Trophoblast cell (in vitro differentiated cells and primary cell): ENCODE measurements around the gene EGFL8.

Experiments used
- DNase-seq, 2 donors: peaks; one replicate each; pipeline ENCODE4 v3.0.0-alpha.2; 2016
- H2AFZ ChIP-seq: 2 replicates; pipeline ENCODE4 v1.6.1; 2013; ENCODE audit warnings: low read length, moderate library complexity, mild to moderate bottlenecking; ENCODE audit not compliant: insufficient read depth, poor library complexity
- H2AK5ac ChIP-seq: 2 replicates; pipeline ENCODE4 v1.6.1; 2013; ENCODE audit warnings: mild to moderate bottlenecking, low read length
- H2BK120ac ChIP-seq: 2 replicates; pipeline ENCODE4 v1.6.1; 2013; ENCODE audit warnings: low read length, mild to moderate bottlenecking, moderate library complexity; ENCODE audit not compliant: insufficient read depth, poor library complexity
- H2BK12ac ChIP-seq: 2 replicates; pipeline ENCODE4 v1.6.1; 2013; ENCODE audit warnings: mild to moderate bottlenecking, low read length, moderate library complexity
- H2BK5ac ChIP-seq: 2 replicates; pipeline ENCODE4 v1.6.1; 2013; ENCODE audit warnings: low read length, low read depth, moderate library complexity, mild to moderate bottlenecking; ENCODE audit not compliant: poor library complexity
- H3K14ac ChIP-seq: 2 replicates; pipeline ENCODE4 v1.6.1; 2013; ENCODE audit warnings: mild to moderate bottlenecking, low read length
- H3K18ac ChIP-seq: 2 replicates; pipeline ENCODE4 v1.6.1; 2013; ENCODE audit warnings: mild to moderate bottlenecking, low read length
- H3K23ac ChIP-seq: 2 replicates; pipeline ENCODE4 v1.6.1; 2013; ENCODE audit warnings: low read length
- H3K27ac ChIP-seq: 2 replicates; pipeline ENCODE4 v1.5.1; 2013; ENCODE audit warnings: low read depth, mild to moderate bottlenecking, inconsistent platforms, low read length, moderate library complexity
- H3K27me3 ChIP-seq: 2 replicates; pipeline ENCODE4 v1.6.1; 2013; ENCODE audit warnings: inconsistent platforms, mild to moderate bottlenecking, low read length, moderate library complexity; ENCODE audit not compliant: insufficient read depth
- H3K36me3 ChIP-seq, 2 experiments: 1 replicate in 1 of 2; 2 replicates in 1 of 2; pipeline ENCODE4 v1.6.1; 2013; ENCODE audit warnings: low read length in 2 of 2, mild to moderate bottlenecking in 2 of 2, moderate library complexity in 1 of 2; ENCODE audit not compliant: insufficient read depth in 2 of 2, control insufficient read depth in 1 of 2
- H3K4ac ChIP-seq: 2 replicates; pipeline ENCODE4 v1.6.1; 2013; ENCODE audit warnings: low read depth, mild to moderate bottlenecking, low read length, moderate library complexity
- H3K4me1 ChIP-seq, 2 experiments: 1 replicate in 1 of 2; 2 replicates in 1 of 2; pipeline ENCODE4 v1.6.1; 2013; ENCODE audit warnings: low read length in 2 of 2, mild to moderate bottlenecking in 2 of 2, moderate library complexity in 1 of 2; ENCODE audit not compliant: insufficient read depth in 2 of 2, control insufficient read depth in 1 of 2
- H3K4me2 ChIP-seq: 2 replicates; pipeline ENCODE4 v1.6.1; 2013; ENCODE audit warnings: inconsistent platforms, mild to moderate bottlenecking, low read length, moderate library complexity
- H3K4me3 ChIP-seq: 2 replicates; pipeline ENCODE4 v1.5.1; 2013; ENCODE audit warnings: mild to moderate bottlenecking, low read depth, low read length, inconsistent platforms
- H3K79me1 ChIP-seq: one replicate; pipeline ENCODE4 v1.6.1; 2013; ENCODE audit warnings: low read length
- H3K79me2 ChIP-seq: 2 replicates; pipeline ENCODE4 v1.6.1; 2013; ENCODE audit warnings: low read length, mild to moderate bottlenecking; ENCODE audit not compliant: control insufficient read depth, insufficient read depth, poor library complexity
- H3K9ac ChIP-seq: 2 replicates; pipeline ENCODE4 v1.6.1; 2013; ENCODE audit warnings: mild to moderate bottlenecking, low read length
- H3K9me3 ChIP-seq: 2 replicates; pipeline ENCODE4 v1.6.1; 2013; ENCODE audit warnings: low read depth, mild to moderate bottlenecking, control low read depth, inconsistent platforms, low read length; ENCODE audit not compliant: insufficient read depth
- H4K12ac ChIP-seq: 2 replicates; pipeline ENCODE4 v1.6.1; 2013; ENCODE audit warnings: low read depth, mild to moderate bottlenecking, low read length, moderate library complexity
- H4K8ac ChIP-seq: 2 replicates; pipeline ENCODE4 v1.6.1; 2013; ENCODE audit warnings: low read depth, mild to moderate bottlenecking, low read length, moderate library complexity
- H4K91ac ChIP-seq: one replicate; pipeline ENCODE4 v1.6.1; 2013; ENCODE audit warnings: low read depth, mild to moderate bottlenecking, low read length, moderate library complexity
- WGBS: extraction: QIAGEN DNeasy Blood & Tissue Kit; methylation state at CpG from one replicate; pipeline ENCODE4 v1.1.7; 2013; ENCODE audit warnings: missing lambda C conversion rate; ENCODE audit not compliant: insufficient read length, insufficient coverage; ENCODE audit errors: extremely low coverage; 5-methylcytosine and 5-hydroxymethylcytosine counted together

Gene EGFL8

GRCh38 chr6:32203426-32204267 lies 39.3 kb downstream of the EGFL8 start:
- Histone ChIP-seq H3K9ac (no peak overlapping the region), H2BK5ac (no peak overlapping the region), H4K91ac (no peak overlapping the region), H3K79me1 (no peaks in the 10 kb centered on the region), H3K4ac (no peak overlapping the region), H3K9me3 (no peaks in the 10 kb centered on the region), H2AFZ (no peak overlapping the region), H3K4me1 (no peaks in the 10 kb centered on the region), H3K36me3 (no peaks in the 10 kb centered on the region), H3K23ac (no peak overlapping the region), H3K14ac (no peak overlapping the region), H3K27ac (no peak overlapping the region), H2BK120ac (no peak overlapping the region), H3K4me2 (no peak overlapping the region), H4K8ac (no peak overlapping the region), H3K18ac (no peak overlapping the region), H3K27me3 (no peaks in the 10 kb centered on the region), H3K4me3 (no peak overlapping the region), H2BK12ac (no peak overlapping the region), H4K12ac (no peak overlapping the region), H3K79me2 (no peaks in the 10 kb centered on the region), H2AK5ac (no peak overlapping the region)
- no CpG with 5 or more reads among the region's 9 CpGs for WGBS
- DNase-seq = no peak

- Histone ChIP-seq H2AK5ac (no peak overlapping the region), H3K4me2 (no peak overlapping the region), H2BK12ac (no peak overlapping the region), H4K8ac (no peak overlapping the region), H3K36me3 (no peaks in the 10 kb centered on the region), H2AFZ (no peak overlapping the region), H3K79me2 (no peaks in the 10 kb centered on the region), H3K27ac (no peak overlapping the region), H3K9ac (no peak overlapping the region), H3K79me1 (no peaks in the 10 kb centered on the region), H3K23ac (no peak overlapping the region), H2BK5ac (no peak overlapping the region), H3K18ac (no peak overlapping the region), H2BK120ac (no peak overlapping the region), H4K12ac (no peak overlapping the region), H3K14ac (no peak overlapping the region), H4K91ac (no peak overlapping the region), H3K4ac (no peak overlapping the region), H3K27me3 (no peaks in the 10 kb centered on the region), H3K4me1 (no peaks in the 10 kb centered on the region), H3K4me3 (no peak overlapping the region), H3K9me3 (no peaks in the 10 kb centered on the region)
- WGBS = no CpG with 5 or more reads among the region's 3 CpGs
- DNase-seq = no peak
Measured at GRCh38 chr6:32204268-32204715, 39.9 kb downstream of the EGFL8 start.

- DNase-seq = no peak
- no peaks in the 10 kb centered on the region for H3K36me3 ChIP-seq
- H2AK5ac ChIP-seq = no peak overlapping the region
- H3K79me2 ChIP-seq = no peaks in the 10 kb centered on the region
- no peak overlapping the region for H3K4me3 ChIP-seq
- no peaks in the 10 kb centered on the region for H3K9me3 ChIP-seq
- no peak overlapping the region for H3K4ac ChIP-seq
- H4K12ac ChIP-seq = no peak overlapping the region
- no peaks in the 10 kb centered on the region for H3K4me1 ChIP-seq
- H3K23ac ChIP-seq = no peak overlapping the region
- no peak overlapping the region for H4K91ac ChIP-seq
- no peak overlapping the region for H3K18ac ChIP-seq
- H2AFZ ChIP-seq = no peak overlapping the region
- H2BK120ac ChIP-seq = no peak overlapping the region
- no peak overlapping the region for H2BK12ac ChIP-seq
- H2BK5ac ChIP-seq = no peak overlapping the region
- H3K27ac ChIP-seq = no peak overlapping the region
- no peak overlapping the region for H3K14ac ChIP-seq
- WGBS = no CpG with 5 or more reads among the region's 1 CpG
- no peak overlapping the region for H3K4me2 ChIP-seq
- no peaks in the 10 kb centered on the region for H3K79me1 ChIP-seq
- H4K8ac ChIP-seq = no peak overlapping the region
- H3K9ac ChIP-seq = no peak overlapping the region
- no peaks in the 10 kb centered on the region for H3K27me3 ChIP-seq
Measured at GRCh38 chr6:32208996-32209395, 44.6 kb downstream of the EGFL8 start.

GRCh38 chr6:32210191-32210601 lies 45.8 kb downstream of the EGFL8 start:
- Histone ChIP-seq H3K36me3 (no peaks in the 10 kb centered on the region), H3K4me2 (no peak overlapping the region), H3K9ac (no peak overlapping the region), H3K79me2 (no peaks in the 10 kb centered on the region), H3K4me1 (no peaks in the 10 kb centered on the region), H3K27ac (no peak overlapping the region), H3K4ac (no peak overlapping the region), H3K18ac (no peak overlapping the region), H4K91ac (no peak overlapping the region), H3K4me3 (no peak overlapping the region), H2BK5ac (no peak overlapping the region), H3K23ac (no peak overlapping the region), H2AK5ac (no peak overlapping the region), H3K79me1 (no peaks in the 10 kb centered on the region), H2AFZ (no peak overlapping the region), H4K8ac (no peak overlapping the region), H3K9me3 (no peaks in the 10 kb centered on the region), H2BK120ac (no peak overlapping the region), H4K12ac (no peak overlapping the region), H3K27me3 (no peaks in the 10 kb centered on the region), H2BK12ac (no peak overlapping the region), H3K14ac (no peak overlapping the region)
- no peak for DNase-seq
- no CpG with 5 or more reads among the region's 5 CpGs for WGBS
